Measurements from ENCODE around the gene NUMB. TPM values are rescaled to one million over a fixed set of nuclear protein-coding genes. Genes with fewer than 3 reads are reported as not detected.

NUMB gene
- total RNA-seq, 4 donors from 2014 or later, result 42.4 to 63.5 (median 51.0) TPM

- ATAC-seq, result no peak
- H3K4me1 ChIP-seq, result peaks cover 0 to 43% (median 12%) of the 10 kb centered on the region in 3 donors
- TF ChIP-seq POLR2A (IDR thresholded peaks at IDR 0.05), result no peak
- no peak for TF ChIP-seq EP300 (IDR thresholded peaks at IDR 0.05)
- TF ChIP-seq POLR2AphosphoS5 (IDR thresholded peaks at IDR 0.05), result no peak
- no peak overlapping the region for H3K27ac ChIP-seq
- peaks cover 0 to 20% of the 10 kb centered on the region in 2 donors for H3K36me3 ChIP-seq
- no peaks in the 10 kb centered on the region for H3K9me3 ChIP-seq
- WGBS, 2 donors (ENCODE audit: low coverage in 1 of 2), result 55 to 94% methylated on average over 3 to 5 of the region's 14 CpGs
- peaks cover 2% of the 10 kb centered on the region for H3K27me3 ChIP-seq
- H3K4me3 ChIP-seq, result no peak overlapping the region
Observed at GRCh38 chr14:73244541-73245290, 213.6 kb downstream of the NUMB start.

GRCh38 chr14:73243748-73244147 lies 214.6 kb downstream of the NUMB start:
- no peak for ATAC-seq
- H3K27ac ChIP-seq, result no peak overlapping the region

GRCh38 chr14:73243341-73243740 lies 215.0 kb downstream of the NUMB start:
- ATAC-seq, result no peak
- Histone ChIP-seq H3K27me3 (peaks cover 5% of the 10 kb centered on the region), H3K36me3 (peaks cover 0 to 18% of the 10 kb centered on the region in 2 donors), H3K9me3 (no peaks in the 10 kb centered on the region), H3K4me1 (peaks cover 0 to 57% (median 19%) of the 10 kb centered on the region in 3 donors), H3K27ac (peak overlapping the region in 3 of 4 donors; percentile 64 to 69 (median 68)), H3K4me3 (no peak overlapping the region)
- no peak for TF ChIP-seq POLR2AphosphoS5 (IDR thresholded peaks at IDR 0.05)
- no peak for TF ChIP-seq CTCF (IDR thresholded peaks at IDR 0.05)
- TF ChIP-seq EP300 (IDR thresholded peaks at IDR 0.05), result no peak
- no peak for TF ChIP-seq POLR2A (IDR thresholded peaks at IDR 0.05)
- WGBS, 2 donors (ENCODE audit: low coverage in 1 of 2), result 88 to 92% methylated on average over 2 of the region's 3 CpGs

More at GRCh38 chr14:73243748-73244147, 214.6 kb downstream of the NUMB start:
- no peak for TF ChIP-seq EP300 (IDR thresholded peaks at IDR 0.05)
- no peak for TF ChIP-seq POLR2AphosphoS5 (IDR thresholded peaks at IDR 0.05)
- Histone ChIP-seq H3K9me3 (no peaks in the 10 kb centered on the region), H3K27me3 (peaks cover 3% of the 10 kb centered on the region), H3K4me1 (peaks cover 0 to 53% (median 19%) of the 10 kb centered on the region in 3 donors), H3K36me3 (peaks cover 0 to 18% of the 10 kb centered on the region in 2 donors), H3K4me3 (no peak overlapping the region)
- 60 to 97% methylated on average over 1 to 2 of the region's 2 CpGs for WGBS, 2 donors (ENCODE audit: low coverage in 1 of 2)

- peaks cover 14% of the 10 kb centered on the region for H3K27me3 ChIP-seq
- no peaks in the 10 kb centered on the region for H3K9me3 ChIP-seq
- ATAC-seq, result no peak
- peaks cover 0 to 66% (median 24%) of the 10 kb centered on the region in 3 donors for H3K4me1 ChIP-seq
- H3K36me3 ChIP-seq, result peaks cover 0 to 18% of the 10 kb centered on the region in 2 donors
- peak overlapping the region in 1 of 2 donors; percentile 23 for H3K4me3 ChIP-seq
- TF ChIP-seq POLR2A (IDR thresholded peaks at IDR 0.05), result no peak
- no peak for TF ChIP-seq POLR2AphosphoS5 (IDR thresholded peaks at IDR 0.05)
- no peak for TF ChIP-seq CTCF (IDR thresholded peaks at IDR 0.05)
- TF ChIP-seq EP300 (IDR thresholded peaks at IDR 0.05), result no peak
- peak overlapping the region in 3 of 4 donors; percentile 64 to 69 (median 68) for H3K27ac ChIP-seq
- 43 to 65% methylated on average over 3 to 5 of the region's 6 CpGs for WGBS, 2 donors (ENCODE audit: low coverage in 1 of 2)
Observed at GRCh38 chr14:73242357-73242901, 215.9 kb downstream of the NUMB start.

GRCh38 chr14:73241481-73242165 lies 216.7 kb downstream of the NUMB start:
- Histone ChIP-seq H3K4me3 (no peak overlapping the region), H3K27ac (peak overlapping the region in 3 of 4 donors; percentile 64 to 69 (median 68)), H3K27me3 (peaks cover 21% of the 10 kb centered on the region), H3K9me3 (no peaks in the 10 kb centered on the region), H3K36me3 (peaks cover 0 to 18% of the 10 kb centered on the region in 2 donors), H3K4me1 (peaks cover 0 to 73% (median 25%) of the 10 kb centered on the region in 3 donors)
- no peak for TF ChIP-seq EP300 (IDR thresholded peaks at IDR 0.05)
- TF ChIP-seq POLR2A (IDR thresholded peaks at IDR 0.05), result no peak
- TF ChIP-seq CTCF (IDR thresholded peaks at IDR 0.05), result no peak
- no peak for TF ChIP-seq POLR2AphosphoS5 (IDR thresholded peaks at IDR 0.05)
- whole genome bisulfite sequencing, 2 donors (ENCODE audit: low coverage in 1 of 2), result 71% methylated on average over 9 of the region's 19 CpGs; no CpG with 5 or more reads in 1 of the 2 donors
- no peak for ATAC-seq
